GM21526 (cell line): ENCODE data around the gene PDSS2.
"Not testable (repeated sequence)": the region's sequence is repeated elsewhere in the genome, so short reads cannot be mapped to it uniquely, and the experiment has no call there.

Experiments
- ATAC-seq: cut with Tn5 transposase; IDR thresholded peaks from one replicate; pipeline ENCODE4 v1.9.1; 2021; ENCODE audit warnings: moderate library complexity; ENCODE audit not compliant: unreplicated experiment, low FRiP score

Gene PDSS2

DNA sequence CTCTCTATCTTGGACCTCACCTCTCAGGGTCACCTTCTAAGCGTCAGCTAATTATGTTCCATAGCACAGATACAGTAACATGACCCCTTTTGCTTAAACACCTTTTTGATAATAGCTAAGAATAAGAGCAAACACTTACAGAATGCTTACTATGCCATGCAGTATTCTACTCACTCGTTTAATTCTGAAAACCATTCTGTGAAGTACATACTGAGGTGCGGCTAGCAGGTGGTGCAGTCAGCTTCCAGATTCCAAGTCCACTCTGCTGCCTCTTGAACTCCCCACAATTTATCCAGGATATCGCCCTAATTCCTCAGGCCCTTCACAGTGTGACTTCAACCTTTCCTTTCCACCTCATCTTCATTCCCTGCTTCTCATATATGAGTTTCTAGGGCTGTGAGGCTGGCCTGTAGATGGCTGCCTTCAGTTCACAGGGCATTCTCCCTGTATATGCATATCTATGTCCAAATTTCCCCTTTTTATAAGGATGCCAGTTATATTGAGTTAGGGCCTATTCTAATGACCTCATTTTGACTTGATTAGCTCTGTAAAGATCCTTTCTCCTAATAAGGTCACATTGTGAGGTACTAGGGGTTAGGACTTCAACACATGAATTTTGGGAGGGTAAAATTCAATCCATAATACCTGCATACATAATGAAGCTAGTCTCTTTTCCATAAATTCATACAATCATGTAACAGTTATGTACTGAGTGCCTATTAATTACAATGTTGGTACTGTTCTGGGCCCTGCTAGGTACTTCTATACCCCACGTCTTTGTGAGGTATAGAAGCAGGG is 130.1 kb downstream of the PDSS2 start:
- ATAC-seq, result no peak

DNA sequence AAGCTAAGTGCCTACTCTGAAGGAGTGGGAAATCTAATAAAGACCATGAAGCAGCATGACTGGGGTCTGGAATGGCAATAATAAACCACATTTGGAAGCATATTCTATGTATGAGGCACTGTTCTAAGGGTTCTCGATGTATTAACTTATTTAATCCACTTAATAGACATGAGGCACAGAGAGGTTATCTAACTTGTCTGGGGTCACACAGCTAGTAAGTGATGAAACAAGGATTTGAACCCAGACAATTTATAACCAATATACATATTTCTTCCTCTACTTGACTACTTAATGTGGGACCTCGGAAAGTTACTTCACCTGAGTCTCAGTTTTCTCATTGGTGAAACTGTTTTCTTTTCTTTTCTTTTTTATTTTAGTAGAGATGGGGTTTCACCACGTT is 131.3 kb downstream of the PDSS2 start:
- no peak for ATAC-seq

DNA sequence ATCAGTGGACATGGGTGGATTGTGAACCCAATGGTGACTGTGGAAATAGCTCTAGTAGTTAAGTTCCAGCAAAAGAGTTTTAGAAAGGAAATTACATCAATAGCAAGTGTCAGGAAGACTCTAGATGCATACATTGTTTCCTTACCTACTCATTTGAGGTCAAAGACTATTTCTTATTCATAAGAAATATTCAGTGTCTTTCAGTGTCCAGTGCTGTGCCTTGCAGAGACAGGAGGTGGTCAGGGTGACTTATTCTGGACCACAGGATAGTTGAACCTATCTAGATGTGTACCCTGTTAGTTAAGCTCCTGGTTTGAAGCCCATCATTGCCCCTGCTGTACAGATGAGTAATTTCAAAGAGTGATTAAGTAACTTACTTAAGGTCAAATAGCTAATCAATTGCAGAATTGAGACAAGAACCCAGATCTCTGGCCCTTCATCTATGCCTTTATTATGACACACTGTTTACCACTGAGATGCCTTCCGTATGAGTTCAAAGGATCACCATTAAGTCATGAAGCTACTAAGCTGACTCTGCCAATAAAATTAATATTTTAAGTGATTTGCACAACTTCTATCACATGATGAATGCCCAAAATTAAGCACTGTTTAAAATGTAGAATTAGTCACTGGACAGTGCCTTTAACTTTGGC is 136.1 kb downstream of the PDSS2 start:
- ATAC-seq, result no peak

DNA sequence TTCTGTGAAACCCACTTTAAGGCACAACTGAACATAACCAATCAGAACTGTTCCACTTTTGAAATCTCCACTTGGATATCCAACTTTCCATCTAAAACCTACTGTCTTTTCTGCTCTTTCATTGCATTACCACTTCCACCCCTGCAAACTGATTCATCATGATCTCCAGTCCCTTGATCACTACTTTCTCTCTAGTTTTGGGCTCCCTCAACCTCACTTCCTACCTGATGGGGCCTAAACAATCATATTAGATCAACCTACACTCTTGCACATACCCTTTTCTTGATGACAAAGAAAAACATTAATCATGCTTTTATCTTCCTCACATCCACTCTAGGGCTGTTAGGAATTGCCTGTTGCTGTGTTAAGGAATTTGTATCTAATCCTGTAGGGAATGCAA is 137.6 kb downstream of the PDSS2 start:
- no peak for ATAC-seq

DNA sequence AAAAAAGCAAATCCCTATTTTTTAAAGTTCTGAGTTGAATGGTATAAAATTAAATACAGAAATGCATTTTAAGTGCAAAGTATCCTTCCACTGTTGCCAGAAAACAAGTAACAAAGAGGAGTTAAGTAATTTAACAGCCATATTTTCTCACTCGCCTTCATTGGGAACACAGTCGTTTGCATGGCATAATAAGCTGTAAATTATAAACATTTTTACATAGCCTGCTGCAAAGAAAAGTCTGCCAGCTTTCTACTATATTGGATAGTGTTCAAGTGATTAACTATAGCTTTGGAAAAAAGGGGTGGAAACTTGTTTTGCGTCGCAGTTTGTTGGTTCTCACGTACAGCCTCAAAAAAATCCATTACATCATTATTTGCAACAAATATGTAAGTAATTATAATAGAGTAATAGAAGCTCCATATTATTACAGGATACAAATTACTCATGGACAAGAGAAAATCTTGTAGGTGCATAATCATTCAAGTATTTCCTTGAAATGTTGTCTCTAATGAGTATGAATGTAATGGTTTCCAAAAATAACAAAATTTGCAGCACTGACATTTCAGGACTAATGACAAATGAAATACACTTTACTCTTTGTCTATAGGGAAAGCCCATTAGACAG is 139.3 kb downstream of the PDSS2 start:
- no peak for ATAC-seq

DNA sequence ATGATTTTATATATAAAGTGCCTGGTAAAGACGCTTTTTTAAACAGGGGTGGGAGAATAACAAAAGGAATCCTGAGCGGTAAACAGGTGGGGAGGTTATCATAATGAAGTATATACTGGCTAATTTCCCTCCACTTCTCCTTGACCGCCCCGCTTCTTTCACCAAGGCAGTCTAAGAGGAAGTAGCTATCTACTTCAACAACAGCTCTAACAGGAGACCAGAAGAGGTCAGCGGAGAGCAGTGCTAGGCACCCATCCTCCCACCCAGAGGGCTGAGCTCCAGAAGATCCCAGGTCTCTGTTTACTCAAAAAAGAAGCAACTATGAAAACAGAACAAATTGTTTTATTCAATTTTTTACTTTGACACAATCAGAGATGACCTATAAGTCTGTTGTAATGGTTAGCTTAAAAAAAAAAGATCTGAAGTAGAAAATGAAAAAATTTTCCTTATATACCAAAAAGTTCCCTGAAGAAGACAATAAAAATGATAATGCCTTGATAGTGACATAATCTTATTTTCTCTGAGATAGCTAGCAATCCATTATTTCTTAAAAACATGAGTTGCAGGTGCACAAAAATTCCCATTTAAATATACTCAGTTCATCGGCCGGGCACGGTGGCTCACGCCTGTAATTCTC is 141.1 kb downstream of the PDSS2 start:
- peak; percentile 81 for ATAC-seq

DNA sequence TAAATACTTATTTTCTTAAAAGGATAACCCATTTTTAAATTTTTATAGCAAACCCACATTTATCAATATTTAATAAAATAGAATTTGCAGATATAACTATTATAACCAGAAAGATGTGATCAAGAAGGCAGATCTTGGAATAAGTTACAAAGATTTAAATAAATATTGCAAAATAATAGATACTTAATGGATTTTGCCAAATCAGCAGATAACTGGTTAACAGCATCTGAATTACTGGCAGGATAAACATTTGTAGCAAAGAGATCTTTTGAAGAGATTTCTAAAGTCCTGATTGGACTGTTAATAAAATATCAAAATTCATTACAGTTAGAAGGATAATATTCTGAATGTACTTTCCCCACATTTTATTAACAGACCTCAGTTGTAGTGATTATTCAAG is 144.2 kb downstream of the PDSS2 start:
- no peak for ATAC-seq

DNA sequence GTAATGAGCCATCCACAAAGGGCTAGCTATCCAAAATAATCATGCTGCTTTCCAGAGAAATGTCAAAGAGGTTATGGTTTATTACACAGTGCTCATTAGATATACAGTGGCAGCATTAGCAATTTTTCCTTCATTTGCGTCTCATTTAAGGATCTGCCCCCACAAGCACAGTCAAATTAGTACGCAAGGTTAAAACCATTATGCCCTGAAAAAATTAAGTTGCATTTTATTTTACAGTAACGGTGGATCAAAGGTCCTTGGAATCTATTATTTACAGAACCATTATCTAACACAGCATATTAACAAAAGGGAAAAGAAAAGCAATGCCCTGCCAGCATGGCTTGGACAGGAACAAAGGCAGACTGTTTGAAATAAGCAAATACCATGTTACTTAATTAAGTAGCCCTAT is 144.8 kb downstream of the PDSS2 start:
- ATAC-seq, result no peak

DNA sequence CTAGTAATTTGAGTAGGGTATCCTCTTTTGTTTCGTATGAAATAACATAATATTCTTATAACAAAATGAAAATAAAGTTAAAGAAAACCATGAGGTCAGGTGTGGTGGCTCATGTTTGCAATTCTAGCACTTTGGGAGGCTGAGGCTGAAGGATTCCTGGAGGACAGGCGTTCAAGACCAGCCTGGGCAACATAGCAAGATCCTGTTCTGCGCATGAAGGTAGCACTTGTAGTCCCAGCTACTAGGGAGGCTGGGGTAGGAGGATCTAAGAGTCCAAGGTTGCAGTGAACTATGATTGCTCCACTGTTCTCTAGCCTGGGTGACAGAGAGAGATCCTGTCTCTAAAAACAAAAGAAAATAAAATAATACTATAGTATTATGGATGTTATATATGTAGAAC is 145.6 kb downstream of the PDSS2 start:
- no peak for ATAC-seq

DNA sequence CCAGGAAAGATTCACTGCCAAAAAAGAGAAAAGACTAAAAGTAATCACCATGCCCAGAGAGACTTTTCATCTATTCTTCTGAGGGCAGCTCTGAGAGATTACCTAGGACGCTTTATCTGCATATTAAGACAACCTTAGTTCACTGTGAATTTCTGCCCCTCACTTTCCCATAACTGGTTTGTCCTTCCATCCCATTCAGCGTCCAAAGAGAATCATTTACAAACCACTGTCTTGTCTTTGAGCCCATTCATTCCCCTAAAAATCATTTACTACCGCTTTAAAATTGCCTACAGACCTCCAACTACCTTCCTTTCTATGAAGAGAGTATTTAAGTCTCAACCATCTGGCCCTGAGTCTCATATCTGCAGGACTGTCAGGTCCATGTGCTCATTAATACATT is 149.0 kb downstream of the PDSS2 start:
- no peak for ATAC-seq

DNA sequence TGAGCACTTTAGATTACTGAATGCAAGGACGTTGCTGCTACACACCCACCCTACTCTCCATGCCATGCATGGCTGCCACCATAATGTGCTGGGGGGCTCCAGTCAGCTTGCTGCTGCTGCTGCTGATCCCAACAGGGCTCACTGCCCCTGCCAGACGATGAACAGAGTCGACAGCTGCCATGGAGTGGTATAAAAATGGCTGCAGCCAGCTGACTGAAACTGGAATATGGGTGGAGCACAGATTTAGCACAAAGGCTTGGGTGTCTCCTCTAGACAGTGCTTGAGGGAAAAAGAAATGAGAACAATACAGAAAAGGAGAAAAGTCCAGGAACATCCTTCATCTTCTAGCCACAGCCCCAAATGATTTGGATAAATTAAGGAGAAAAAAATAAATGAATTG is 150.7 kb downstream of the PDSS2 start:
- ATAC-seq, result no peak

DNA sequence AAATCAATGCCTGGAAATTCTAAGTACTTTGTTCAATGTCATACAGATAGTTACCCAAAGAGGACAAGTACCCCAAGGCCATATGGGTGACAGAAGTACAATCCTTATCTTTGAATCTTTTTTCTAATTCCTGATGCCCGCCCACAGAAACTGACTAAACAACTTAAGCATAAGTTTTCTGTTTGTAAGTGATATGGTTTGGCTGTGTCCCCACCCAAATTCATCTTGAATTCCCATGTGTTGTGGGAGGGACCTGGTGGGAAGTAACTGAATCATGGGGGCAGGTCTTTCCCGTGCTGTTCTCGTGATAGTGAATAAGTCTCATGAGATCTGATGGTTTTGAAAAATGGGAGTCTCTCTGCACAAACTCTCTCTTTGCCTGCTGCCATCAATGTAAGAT is 153.4 kb downstream of the PDSS2 start:
- ATAC-seq, result not testable (repeated sequence)

DNA sequence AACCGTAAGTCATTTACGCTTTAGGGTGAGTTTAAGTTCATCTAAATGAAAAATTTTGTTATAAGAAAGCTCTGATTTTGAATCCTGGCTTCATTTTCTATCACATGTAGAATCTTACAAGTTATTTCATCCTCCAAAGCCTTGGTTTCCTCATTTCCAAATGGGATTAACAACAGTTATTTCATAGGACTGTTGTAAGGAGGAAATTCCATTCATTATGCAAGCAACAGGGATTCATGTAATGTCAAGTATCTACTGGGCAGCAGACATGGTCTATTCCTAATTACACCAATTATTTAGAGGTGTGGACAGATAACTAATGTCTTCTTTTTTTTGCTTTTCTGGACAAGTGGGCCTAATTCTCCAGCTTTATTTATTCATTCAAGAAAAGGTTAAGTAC is 154.0 kb downstream of the PDSS2 start:
- ATAC-seq, result no peak

DNA sequence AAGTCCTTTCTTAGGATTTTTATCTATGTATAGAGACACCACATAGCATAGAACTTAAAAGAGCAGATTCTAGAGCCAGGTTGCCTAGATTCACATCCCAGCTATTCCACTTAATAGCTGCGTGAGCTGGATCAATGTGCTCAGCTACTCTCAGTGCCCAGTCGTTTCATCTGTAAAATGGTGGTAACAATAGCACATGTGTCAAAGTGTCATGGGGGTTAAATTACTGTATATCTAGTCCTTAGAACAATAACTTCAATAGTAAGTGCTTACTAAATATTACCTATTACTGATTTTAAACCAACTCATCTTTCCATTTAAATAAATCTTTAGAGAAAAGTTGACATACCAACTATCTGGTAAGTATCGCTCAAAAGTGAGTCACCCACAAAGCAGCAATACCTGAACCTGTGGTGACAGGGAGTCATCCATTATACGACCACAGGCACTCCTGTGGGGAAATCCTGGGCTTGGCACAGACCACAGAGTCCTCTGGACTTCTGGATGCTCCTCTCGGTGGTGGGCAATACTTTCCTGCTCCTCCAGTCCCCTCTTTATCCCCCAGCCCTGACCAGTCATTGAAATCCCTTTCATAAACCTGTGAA is 154.8 kb downstream of the PDSS2 start:
- no peak for ATAC-seq

DNA sequence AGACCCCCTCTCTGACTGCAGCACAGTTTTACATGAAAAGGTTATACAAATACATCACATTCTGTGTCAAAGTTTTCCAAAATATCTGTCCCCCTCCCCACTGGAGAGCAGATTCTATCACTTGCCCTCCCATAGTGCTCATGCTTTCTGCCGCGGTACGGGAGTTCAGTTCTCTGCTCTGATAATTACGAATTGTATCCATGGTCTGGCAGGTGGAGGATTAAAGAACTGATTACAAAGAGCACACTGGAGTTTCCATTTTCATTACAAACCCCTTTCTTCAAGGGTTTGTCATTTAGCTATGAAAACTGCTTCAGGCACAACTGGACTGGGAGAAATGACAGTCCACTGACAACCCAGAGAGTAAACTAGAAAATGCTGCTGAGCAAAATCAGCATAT is 166.0 kb downstream of the PDSS2 start:
- no peak for ATAC-seq

DNA sequence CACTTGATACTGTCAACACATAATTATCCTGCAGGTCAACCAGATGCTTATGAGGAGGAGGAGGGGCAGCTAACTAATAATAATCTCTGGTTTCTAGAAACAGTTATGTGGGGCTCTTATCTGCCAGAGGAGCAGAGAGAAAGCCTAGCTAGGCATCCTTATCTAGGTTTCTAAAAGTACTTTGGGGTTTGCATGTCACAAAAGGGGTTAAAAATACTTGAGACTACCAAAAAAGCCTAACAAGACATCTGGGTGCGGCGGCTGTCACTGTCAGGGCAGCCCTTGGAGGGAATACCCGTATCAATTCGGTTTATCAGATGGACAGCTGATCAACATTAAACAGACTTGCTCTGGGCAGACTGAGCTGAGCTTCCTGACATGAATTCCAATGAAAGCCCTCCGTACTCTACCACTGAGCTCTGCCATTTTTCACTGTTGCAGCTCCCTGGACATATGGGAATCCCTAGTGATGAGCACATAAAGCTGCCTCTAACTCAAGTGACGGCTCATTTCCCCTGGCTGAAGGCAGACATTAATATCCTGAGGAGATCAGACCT is 166.6 kb downstream of the PDSS2 start:
- no peak for ATAC-seq

DNA sequence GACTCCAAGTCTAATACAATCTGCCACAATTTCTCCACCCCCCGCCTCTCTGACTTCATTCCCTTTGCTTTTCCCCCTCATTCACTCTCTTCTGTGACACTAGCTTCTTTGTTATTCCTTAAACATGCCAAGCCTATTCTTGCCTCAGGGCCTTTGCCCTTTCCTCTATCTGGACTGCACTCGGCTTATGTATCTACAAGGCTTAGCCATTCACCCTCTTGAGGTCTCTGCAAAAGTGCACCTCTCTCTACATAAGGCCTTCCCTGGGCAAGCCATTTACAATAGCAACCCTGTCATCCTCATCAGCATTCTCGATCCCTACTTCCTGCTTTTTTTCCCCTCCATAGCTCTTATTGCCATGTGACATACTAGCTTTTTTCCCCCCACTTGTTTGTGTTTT is 168.9 kb downstream of the PDSS2 start:
- ATAC-seq, result no peak

DNA sequence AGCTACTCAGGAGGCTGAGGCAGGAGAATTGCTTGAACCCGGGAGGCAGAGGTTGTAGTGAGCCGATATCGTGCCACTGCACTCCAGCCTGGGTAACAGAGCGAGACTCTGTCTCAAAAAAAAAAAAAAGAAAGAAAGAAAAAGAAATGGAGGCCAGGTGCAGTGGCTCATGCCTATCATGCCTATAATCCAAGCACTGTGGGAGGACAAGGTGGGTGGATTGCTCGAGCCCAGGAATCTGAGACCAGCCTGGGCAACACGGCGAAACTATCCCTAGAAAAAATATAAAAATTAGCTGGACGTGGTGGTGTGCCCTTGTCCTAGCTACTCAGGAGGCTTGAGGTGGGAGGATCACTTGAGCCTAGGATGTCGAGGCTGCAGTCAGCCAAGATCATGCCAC is 170.1 kb downstream of the PDSS2 start:
- not testable (repeated sequence) for ATAC-seq

DNA sequence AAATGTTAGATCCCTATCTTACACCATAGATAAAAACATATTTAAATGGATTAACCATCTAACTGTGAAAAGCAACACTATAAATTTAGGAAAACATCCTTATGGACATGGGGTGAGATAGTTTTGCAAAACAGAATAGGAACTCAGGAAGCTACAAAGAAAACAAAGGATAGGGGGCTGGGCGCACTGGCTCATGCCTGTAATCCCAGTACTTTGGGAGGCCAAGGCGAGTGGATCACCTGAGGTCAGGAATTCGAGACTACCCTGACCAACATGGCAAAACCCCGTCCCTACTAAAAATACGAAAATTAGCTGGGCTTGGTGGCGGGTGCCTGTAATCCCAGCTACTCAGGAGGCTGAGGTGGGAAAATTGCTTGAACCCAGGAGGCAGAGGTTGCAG is 173.7 kb downstream of the PDSS2 start:
- ATAC-seq, result not testable (repeated sequence)

DNA sequence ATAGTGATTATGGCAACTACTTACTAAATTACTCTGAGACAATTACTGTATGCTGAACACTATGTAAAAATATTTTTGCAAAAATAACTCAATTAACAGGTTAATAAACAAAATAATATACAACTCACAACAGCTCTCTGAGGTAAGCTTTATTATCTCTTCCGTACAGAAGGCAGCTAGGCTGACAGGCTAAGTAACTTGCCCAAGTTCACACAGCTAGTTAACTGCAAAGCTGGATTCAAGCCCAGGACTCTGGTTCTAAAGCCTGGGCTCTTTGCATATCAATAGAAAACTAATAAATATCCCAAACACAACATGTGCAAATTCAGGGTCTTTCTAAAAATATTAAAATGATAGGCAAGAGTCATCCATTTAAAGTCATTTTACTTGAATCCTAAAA is 174.6 kb downstream of the PDSS2 start:
- ATAC-seq, result no peak

DNA sequence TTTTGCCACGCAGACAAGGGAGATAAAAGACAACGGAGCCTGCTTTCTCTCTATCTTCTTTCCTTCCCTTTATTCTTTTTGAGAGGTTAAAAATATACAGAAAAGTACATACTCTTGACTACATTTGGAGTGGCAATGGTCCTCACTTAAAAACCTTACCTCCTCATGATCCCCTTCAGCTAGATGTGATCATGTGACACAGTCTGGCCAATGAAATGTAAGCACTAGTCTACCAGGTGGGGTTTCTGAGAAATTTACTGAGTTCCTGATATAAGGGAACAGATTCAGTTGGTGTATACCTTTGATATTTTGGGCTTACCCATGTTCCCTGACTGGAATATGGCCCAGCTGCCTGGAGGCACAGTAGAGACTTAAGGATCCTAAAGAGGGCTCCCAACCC is 178.6 kb downstream of the PDSS2 start:
- ATAC-seq, result no peak
